Uterus (tissue), 4 donors: ENCODE measurements around the gene BBX. TPM values are rescaled to one million over a fixed set of nuclear protein-coding genes. Genes with fewer than 3 reads are reported as not detected.

Source experiments
- DNase-seq, 2 donors: peaks; one replicate each; pipeline ENCODE4 v3.0.0-alpha.2; 2019 to 2020
- H3K27ac ChIP-seq, 2 donors: fragments of 200-600 bp; sonication (generic); 1 replicate in 1 of 2; 2 replicates in 1 of 2; pipeline ENCODE4 v1.5.1; 2016 to 2018
- H3K27me3 ChIP-seq, 2 donors: fragments of 200-600 bp; sonication (generic); one replicate each; pipeline ENCODE4 v1.5.1; 2018 to 2019; ENCODE audit warnings: control low read depth in 1 of 2
- H3K36me3 ChIP-seq, 2 donors: fragments of 200-600 bp; sonication (generic); one replicate each; pipeline ENCODE4 v1.5.1; 2019; ENCODE audit warnings: control low read depth in 1 of 2
- H3K4me1 ChIP-seq, 2 donors: fragments of 200-600 bp; sonication (generic); one replicate each; pipeline ENCODE4 v1.5.1; 2018 to 2019; ENCODE audit warnings: control low read depth in 1 of 2
- H3K4me3 ChIP-seq, 2 donors: fragments of 200-600 bp; sonication (generic); 1 replicate in 1 of 2; 2 replicates in 1 of 2; pipeline ENCODE4 v1.5.1; 2018 to 2019; ENCODE audit warnings: mild to moderate bottlenecking in 1 of 2
- H3K9me3 ChIP-seq, 2 donors: fragments of 200-600 bp; sonication (generic); one replicate each; pipeline ENCODE4 v1.5.1; 2019; ENCODE audit warnings: control low read depth in 1 of 2
- POLR2A ChIP-seq, 2 donors: fragments of 450-650 bp; IDR thresholded peaks; one replicate each; pipeline ENCODE4 v1.6.1; 2016; ENCODE audit warnings: antibody characterized with exemption in 2 of 2, mild to moderate bottlenecking in 1 of 2, moderate library complexity in 1 of 2
- intact Hi-C: fragments of 100-400 bp; cut with DNase I; formaldehyde crosslinking; loops from one replicate; pipeline ENCODE4 v1.15.1; 2023; ENCODE audit warnings: low total_unique reads
- total RNA-seq, 4 donors: library from RNA; depleted of rRNA in 3 of 4; stranded (reverse); fragments of >200 nt in 3 of 4; gene quantifications; one replicate each; pipeline versions ENCODE4 v1.1.0 to v1.2.4, GENCODE V29; 2014 to 2023
- TF ChIP-seq, protein P1 (sequence below), 4 experiments: fragments of 200-600 bp in 2 of 4; fragments of 450-650 bp in 2 of 4; sonication (generic) in 2 of 4; IDR thresholded peaks; one replicate each; pipeline ENCODE4 v1.5.1; 2016 to 2019; ENCODE audit warnings: antibody characterized with exemption in 4 of 4, mild to moderate bottlenecking in 2 of 4, moderate library complexity in 1 of 4
- donor health status: DM: yes; HTN: yes; CAD: no.

The BBX gene
- total RNA-seq, 4 donors from 2014 or later, result 21.5 to 106 (median 63.8) TPM

DNA sequence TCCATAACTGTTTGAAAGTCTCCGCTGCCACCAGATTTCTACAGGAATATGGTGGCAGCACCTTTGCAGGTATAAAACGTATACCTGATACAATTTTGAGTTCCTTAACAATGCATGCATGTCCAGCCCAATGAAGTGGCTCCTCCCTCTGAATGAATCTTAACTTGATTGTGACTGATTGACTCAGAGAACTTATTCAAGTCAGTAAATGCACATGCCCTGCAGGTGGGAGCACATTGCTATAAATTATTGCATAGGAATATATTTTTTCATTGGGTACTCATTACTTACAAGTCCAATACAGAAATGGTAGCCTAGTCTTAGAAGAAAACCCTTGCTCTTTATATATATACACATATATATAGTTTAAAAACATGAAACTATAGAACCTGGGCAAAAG is 259.3 kb downstream of the BBX start:
- TF ChIP-seq POLR2A (IDR thresholded peaks at IDR 0.05), result no peak
- TF ChIP-seq, protein P1, sequence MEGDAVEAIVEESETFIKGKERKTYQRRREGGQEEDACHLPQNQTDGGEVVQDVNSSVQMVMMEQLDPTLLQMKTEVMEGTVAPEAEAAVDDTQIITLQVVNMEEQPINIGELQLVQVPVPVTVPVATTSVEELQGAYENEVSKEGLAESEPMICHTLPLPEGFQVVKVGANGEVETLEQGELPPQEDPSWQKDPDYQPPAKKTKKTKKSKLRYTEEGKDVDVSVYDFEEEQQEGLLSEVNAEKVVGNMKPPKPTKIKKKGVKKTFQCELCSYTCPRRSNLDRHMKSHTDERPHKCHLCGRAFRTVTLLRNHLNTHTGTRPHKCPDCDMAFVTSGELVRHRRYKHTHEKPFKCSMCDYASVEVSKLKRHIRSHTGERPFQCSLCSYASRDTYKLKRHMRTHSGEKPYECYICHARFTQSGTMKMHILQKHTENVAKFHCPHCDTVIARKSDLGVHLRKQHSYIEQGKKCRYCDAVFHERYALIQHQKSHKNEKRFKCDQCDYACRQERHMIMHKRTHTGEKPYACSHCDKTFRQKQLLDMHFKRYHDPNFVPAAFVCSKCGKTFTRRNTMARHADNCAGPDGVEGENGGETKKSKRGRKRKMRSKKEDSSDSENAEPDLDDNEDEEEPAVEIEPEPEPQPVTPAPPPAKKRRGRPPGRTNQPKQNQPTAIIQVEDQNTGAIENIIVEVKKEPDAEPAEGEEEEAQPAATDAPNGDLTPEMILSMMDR (IDR thresholded peaks at IDR 0.05), result no peak
- Histone ChIP-seq H3K36me3 (no peaks in the 10 kb centered on the region), H3K4me3 (no peak overlapping the region), H3K27me3 (no peaks in the 10 kb centered on the region), H3K4me1 (peaks cover 0 to 6% of the 10 kb centered on the region in 2 donors), H3K9me3 (no peaks in the 10 kb centered on the region), H3K27ac (no peak overlapping the region)
- no peak for DNase-seq
- intact Hi-C loops, result no loop called here

DNA sequence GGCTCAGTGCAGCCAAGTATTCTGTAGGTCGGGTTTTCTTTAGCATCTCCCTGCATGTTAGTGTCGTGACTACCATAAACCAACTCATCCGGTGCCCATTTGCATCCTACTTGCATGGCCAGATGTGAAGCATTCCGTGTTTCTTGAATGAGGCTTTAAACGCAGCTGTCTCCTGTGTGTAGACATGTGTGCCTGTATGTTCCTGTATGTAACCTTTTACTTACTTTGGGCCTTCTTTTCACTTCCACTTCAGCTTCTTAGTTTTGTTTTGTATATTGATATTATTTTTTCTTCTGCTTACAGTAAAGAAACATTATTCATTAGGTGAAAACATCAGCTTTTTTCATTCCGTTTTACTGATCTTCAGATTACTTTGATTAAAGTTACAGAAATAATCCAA is 267.9 kb downstream of the BBX start:
- H3K36me3 ChIP-seq, result no peaks in the 10 kb centered on the region
- intact Hi-C loops, result no loop called here
- no peak overlapping the region for H3K27ac ChIP-seq
- H3K4me1 ChIP-seq, result no peaks in the 10 kb centered on the region
- no peaks in the 10 kb centered on the region for H3K9me3 ChIP-seq
- TF ChIP-seq POLR2A (IDR thresholded peaks at IDR 0.05), result no peak
- TF ChIP-seq, protein P1 (IDR thresholded peaks at IDR 0.05), result no peak
- no peak for DNase-seq
- H3K4me3 ChIP-seq, result no peak overlapping the region
- no peaks in the 10 kb centered on the region for H3K27me3 ChIP-seq

DNA sequence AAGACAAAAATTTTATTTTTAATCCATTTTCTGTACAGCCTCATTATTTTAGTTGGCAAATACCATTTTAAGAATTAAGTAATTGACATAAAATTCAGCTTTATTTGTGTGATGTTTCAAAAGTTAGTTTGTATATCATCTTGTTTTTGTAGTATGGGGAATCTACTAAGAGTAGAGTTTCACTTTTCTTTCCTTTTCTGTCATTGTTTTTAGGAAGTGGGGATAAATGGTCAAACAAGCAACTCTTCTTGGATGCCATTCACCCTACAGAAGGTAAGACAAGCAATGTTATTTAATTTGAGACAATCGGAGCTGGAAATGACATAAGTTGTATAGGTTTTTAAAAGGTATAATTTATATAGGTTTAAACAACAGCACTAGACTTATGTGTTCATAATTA is 268.3 kb downstream of the BBX start:
- Histone ChIP-seq H3K4me1 (no peaks in the 10 kb centered on the region), H3K9me3 (no peaks in the 10 kb centered on the region), H3K36me3 (no peaks in the 10 kb centered on the region), H3K4me3 (no peak overlapping the region), H3K27ac (no peak overlapping the region), H3K27me3 (no peaks in the 10 kb centered on the region)
- no peak for DNase-seq
- TF ChIP-seq POLR2A (IDR thresholded peaks at IDR 0.05), result no peak
- TF ChIP-seq, protein P1 (IDR thresholded peaks at IDR 0.05), result no peak
- intact Hi-C loops, result no loop called here

DNA sequence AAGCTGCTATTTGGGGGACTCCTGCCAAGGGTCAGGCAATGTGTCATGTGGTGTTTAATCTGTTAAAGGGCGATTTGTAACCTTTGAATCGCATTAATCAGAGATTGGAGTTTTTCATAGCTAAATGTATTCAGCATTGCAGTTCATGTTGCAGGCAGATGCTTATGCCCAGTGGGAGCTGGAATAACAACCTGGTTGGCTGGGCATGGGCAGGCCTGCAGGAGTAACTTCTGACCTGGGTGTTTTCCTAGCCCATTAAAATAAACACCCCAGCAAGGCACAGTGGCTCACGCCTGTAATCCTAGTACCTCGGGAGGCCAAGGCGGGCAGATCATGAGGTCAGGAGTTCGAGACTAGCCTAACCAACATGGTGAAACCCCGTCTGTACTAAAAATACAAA is 268.7 kb downstream of the BBX start:
- no peak for DNase-seq
- intact Hi-C loops, result no loop called here
- H3K36me3 ChIP-seq, result no peaks in the 10 kb centered on the region
- H3K9me3 ChIP-seq, result no peaks in the 10 kb centered on the region
- H3K27me3 ChIP-seq, result no peaks in the 10 kb centered on the region
- H3K27ac ChIP-seq, result no peak overlapping the region
- H3K4me3 ChIP-seq, result no peak overlapping the region
- H3K4me1 ChIP-seq, result no peaks in the 10 kb centered on the region
- no peak for TF ChIP-seq POLR2A (IDR thresholded peaks at IDR 0.05)
- TF ChIP-seq, protein P1 (IDR thresholded peaks at IDR 0.05), result no peak

DNA sequence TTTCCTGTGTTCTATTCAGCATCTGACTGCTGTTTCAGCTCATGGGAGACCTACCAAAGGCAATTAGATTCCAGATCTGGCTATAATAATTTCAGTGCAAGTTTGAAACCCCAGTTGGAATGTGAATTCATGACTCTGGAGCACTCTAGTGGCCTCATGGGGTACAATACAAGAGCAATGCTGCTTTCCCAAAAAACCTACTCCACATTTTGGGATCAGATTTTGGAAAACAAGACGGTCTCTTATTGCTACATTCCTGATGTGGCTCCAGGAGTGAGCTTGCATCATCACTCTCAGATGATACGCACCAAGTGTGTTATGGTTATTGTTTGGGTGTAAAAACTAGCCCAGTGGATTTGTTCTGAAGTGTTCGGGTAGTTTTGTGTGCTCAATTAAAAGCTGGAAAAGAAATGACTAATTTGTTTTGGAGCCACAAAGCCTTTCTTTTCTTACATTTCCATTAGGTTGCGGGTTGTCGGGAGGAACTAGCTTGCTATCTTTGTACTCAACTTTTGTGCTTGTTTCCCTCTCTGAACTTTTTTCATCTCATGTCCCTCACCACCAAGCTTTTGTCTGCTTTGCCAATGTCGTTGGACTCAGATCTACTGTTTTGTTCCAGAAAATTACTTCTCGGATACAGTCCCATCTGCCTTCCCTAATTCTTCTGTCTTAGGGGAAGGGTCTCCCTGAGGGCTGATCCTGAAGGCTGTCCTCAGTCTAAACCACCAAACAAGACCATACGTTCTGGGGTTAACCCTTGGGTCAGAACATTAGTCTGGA is 272.1 kb downstream of the BBX start:
- intact Hi-C loops, result no loop called here

More for the DNA sequence above, 272.1 kb downstream of the BBX start:
- peak; percentile 48 to 51 for DNase-seq
- Histone ChIP-seq H3K9me3 (no peaks in the 10 kb centered on the region), H3K4me1 (no peaks in the 10 kb centered on the region), H3K36me3 (no peaks in the 10 kb centered on the region), H3K27me3 (no peaks in the 10 kb centered on the region), H3K4me3 (no peak overlapping the region), H3K27ac (peak overlapping the region in 1 of 2 donors; percentile 34)
- no peak for TF ChIP-seq POLR2A (IDR thresholded peaks at IDR 0.05)
- TF ChIP-seq, protein P1 (IDR thresholded peaks at IDR 0.05), result peak in 2 of 4 experiments; percentile 16 to 17
